ENCODE measurements around the gene TMCO2.

DNA sequence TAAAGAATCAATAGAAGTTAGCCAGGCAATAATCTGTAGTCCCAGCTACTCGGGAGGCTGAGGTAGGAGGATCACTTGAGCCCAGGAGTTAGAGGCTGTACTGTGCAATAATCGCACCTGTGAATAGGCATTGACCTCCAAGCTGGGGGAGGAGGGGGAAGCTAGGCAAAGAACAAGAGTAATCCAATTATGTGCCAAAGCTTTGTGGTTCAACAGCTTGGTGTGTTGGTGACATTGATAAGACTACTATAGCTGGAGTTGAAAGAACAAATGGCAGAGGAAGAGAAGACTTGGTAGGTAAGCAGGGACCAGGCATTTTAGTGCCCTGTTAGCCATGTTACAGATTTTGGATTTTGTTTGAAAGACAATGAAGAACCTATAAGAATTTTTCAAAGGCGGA lies 2.1 kb upstream of the TMCO2 start:
- TF ChIP-seq CTCF (IDR thresholded peaks at IDR 0.05; ENCODE audit: low read depth, low read length) (no peak), EZH2phosphoT487 (IDR thresholded peaks at IDR 0.05; ENCODE audit: low read depth) (no peak)

Measured in OCI-LY3 (cell line).